HG03159 (cell line): ENCODE measurements around the gene XPNPEP1.

Experiments used
- ATAC-seq: cut with Tn5 transposase; IDR thresholded peaks from one replicate; pipeline ENCODE4 v1.9.1; 2021; ENCODE audit warnings: mild to moderate bottlenecking, moderate library complexity; ENCODE audit not compliant: unreplicated experiment

Gene XPNPEP1

DNA sequence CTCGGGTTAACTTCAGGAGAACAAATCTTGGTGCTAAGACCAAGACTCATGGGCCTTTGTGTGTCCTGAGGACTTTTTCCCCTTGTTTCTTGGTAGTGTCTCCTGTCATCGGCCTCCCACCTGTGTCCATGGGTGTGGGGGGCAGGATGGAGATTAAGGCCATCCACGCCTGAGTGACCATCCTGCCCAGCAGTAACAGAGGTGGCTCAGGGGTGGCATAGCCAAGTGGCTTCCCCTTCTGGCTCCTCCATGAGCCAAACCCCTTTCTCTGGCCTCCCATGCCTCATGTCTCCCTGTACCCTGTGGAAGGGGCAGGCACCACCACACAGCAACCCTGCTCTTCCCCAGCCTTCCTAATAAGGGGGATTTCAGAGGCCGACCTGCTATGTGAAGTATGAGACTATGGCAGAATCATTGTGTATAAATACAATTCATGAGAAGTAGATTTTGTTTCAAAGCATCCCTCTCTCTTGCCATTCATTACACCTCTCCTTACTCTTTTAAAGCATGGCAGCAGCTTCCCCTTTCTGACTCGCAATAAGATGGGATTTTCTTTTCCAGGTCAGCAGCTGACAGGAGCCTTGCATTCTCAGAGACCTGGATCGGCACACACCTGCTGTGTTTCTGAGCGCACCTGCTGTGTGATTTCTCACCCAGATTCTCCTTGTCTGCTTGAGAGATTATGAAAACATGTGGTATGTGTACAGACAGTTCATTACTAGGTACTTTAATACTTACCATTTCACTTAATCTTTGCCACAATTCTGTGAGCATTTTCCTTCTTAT lies 102.5 kb downstream of the XPNPEP1 start:
- ATAC-seq: no peak

GRCh38 chr10:109819807-109820206 lies 103.5 kb downstream of the XPNPEP1 start:
- ATAC-seq: no peak
